HG02870 (cell line): Measurements from ENCODE around the gene CD4.

Experiments
- ATAC-seq: cut with Tn5 transposase; IDR thresholded peaks from one replicate; pipeline ENCODE4 v1.9.1; 2021; ENCODE audit warnings: mild to moderate bottlenecking, moderate library complexity; ENCODE audit not compliant: unreplicated experiment

Gene CD4

DNA sequence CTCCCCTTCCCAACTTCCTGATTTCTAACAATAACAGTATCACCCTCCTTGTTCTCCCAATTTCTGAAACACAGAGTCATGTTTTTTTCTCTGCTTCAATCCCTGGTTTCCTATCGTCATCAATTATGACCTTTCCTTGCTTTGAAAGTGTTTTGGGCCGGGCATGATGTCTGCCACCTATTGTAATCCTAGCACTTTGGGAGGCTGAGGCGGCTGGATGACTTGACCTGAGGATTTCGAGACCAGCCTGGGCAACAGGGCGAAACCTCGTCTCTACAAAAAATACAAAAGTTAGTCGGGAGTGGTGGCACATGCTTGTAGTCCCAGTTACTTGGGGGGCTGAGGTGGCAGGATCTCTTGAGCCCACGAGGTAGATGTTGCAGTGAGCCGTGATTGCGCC, 19.7 kb downstream of the CD4 start:
- no peak for ATAC-seq

DNA sequence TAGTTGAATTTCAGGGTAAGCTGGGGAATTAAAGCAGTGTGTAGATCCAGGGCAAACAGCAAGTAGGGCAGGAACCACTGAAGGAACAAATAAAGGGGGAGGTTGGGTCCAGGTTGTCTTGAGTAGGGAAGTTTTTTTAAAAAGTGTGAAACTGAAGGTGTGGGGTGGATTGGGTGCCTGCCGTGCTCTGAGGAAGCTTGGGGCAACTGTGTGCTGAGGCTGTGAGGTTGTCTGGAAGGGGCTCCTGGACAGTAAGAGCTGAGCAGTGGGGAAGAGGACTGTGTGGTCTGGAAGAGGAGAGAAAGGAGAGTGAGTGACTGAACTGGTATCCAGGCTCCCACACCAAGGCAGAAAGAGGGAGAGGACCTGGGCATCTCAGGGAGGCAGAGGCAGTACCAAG, 21.4 kb downstream of the CD4 start:
- no peak for ATAC-seq

DNA sequence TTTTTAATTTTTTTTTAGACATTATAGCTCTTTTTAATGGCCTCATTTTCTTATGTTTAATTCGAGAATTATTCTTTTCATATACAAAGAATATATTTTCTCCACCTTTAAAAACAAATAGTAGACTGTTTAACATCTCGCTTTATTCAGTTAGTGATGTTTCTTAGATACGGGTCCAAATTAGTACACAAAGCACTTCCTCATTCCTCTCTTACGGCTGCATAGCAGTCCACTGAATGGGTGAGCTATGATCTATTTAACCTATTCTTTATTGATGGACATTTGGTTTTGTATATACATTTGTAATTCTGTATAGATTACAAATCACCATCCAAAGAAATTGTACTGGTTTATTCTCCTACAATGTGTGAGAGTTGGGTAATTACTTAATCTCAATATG, 24.0 kb downstream of the CD4 start:
- ATAC-seq, result no peak

DNA sequence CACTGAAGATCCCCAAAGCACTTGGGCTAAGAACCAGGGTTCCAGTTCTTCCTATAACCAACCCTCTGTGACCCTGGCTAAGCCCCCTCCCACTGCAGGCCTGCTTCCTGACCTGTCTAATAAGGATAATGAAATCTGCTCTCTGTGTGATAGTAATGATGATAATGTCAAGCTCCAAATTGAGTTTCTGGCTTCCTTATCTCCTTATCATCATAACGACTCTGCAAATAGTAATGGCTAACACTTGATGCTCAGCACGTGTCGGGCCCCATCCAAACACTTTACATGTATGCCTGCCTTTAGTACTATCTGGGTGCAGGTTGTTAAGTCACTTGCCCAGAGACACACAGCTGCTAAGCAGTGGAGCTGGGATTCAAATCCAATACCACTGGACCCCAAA, 27.3 kb downstream of the CD4 start:
- no peak for ATAC-seq

DNA sequence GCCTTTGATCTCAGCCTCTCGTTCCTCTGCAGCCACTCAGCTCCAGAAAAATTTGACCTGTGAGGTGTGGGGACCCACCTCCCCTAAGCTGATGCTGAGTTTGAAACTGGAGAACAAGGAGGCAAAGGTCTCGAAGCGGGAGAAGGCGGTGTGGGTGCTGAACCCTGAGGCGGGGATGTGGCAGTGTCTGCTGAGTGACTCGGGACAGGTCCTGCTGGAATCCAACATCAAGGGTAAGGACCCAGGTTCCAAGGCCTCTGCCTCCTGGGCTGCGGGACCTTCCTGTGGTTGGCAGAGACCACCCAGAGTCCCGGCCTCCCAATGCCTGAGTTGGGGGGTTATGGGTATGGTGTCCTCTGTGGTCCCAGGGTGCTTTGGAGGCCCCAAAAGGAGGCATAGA, 27.8 kb downstream of the CD4 start:
- ATAC-seq, result no peak

DNA sequence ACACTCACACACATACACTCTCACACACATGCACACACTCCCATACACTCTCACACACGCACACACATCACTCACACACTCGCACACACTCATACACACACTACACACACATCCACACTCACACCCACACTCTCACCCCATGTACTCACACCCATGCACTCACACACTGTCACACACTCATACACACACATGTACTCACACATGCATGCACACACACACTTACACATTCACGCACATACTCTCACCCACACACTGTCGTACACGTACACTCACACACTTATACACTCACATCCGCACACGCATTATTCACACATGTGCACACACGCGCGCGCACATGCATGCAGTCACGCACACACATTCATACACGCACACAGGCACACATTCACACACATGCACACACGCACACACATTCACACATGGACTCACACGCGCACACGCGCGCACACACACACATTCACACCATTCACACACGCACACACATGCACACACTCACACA, 28.4 kb downstream of the CD4 start:
- ATAC-seq, result no peak

DNA sequence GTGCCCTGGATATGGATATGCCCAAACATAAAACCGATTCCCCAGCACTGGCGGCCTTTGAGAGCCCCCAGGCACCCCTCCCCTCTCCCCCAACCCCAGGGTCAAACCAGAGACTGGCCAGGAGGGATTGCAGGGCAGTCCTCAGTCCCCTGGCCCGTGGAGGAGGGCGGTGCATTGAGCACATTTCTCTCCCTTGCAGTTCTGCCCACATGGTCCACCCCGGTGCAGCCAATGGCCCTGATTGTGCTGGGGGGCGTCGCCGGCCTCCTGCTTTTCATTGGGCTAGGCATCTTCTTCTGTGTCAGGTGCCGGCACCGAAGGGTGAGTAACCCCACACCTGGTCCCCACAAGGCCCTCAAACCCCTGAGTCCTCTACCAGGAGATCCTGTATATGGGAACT, 28.9 kb downstream of the CD4 start:
- no peak for ATAC-seq

DNA sequence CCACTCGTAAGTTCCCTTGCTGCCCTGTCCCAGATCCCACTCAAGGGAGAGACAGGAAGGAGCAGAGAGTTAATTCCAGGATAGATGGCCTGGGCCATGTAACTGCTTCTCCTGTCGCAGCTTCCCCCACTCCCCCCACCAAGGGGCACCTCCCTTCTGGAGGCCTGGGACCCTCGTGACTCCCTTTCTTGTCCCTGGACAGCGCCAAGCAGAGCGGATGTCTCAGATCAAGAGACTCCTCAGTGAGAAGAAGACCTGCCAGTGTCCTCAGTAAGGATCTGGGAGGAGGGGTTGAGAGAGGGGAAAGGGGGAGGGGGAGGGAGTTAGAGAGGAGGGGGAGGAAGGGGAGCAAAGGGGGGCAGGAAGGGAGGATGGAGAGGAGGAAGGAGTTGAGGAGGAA, 29.3 kb downstream of the CD4 start:
- no peak for ATAC-seq

DNA sequence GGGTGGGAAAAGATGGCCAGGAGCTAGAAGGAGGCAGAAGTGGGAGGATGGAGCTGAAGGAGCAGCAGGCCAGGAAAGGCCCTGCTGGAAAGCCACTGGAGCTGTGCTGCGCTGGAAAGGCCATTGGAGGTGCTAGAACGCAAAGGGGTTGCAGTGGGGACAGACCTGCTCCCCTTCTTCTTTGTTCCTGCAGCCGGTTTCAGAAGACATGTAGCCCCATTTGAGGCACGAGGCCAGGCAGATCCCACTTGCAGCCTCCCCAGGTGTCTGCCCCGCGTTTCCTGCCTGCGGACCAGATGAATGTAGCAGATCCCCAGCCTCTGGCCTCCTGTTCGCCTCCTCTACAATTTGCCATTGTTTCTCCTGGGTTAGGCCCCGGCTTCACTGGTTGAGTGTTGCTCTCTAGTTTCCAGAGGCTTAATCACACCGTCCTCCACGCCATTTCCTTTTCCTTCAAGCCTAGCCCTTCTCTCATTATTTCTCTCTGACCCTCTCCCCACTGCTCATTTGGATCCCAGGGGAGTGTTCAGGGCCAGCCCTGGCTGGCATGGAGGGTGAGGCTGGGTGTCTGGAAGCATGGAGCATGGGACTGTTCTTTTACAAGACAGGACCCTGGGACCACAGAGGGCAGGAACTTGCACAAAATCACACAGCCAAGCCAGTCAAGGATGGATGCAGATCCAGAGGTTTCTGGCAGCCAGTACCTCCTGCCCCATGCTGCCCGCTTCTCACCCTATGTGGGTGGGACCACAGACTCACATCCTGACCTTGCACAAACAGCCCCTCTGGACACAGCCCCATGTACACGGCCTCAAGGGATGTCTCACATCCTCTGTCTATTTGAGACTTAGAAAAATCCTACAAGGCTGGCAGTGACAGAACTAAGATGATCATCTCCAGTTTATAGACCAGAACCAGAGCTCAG, 30.0 kb downstream of the CD4 start:
- no peak for ATAC-seq

DNA sequence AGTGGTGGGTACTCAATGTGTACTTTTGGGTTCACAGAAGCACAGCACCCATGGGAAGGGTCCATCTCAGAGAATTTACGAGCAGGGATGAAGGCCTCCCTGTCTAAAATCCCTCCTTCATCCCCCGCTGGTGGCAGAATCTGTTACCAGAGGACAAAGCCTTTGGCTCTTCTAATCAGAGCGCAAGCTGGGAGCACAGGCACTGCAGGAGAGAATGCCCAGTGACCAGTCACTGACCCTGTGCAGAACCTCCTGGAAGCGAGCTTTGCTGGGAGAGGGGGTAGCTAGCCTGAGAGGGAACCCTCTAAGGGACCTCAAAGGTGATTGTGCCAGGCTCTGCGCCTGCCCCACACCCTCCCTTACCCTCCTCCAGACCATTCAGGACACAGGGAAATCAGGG, 30.8 kb downstream of the CD4 start:
- ATAC-seq, result no peak

DNA sequence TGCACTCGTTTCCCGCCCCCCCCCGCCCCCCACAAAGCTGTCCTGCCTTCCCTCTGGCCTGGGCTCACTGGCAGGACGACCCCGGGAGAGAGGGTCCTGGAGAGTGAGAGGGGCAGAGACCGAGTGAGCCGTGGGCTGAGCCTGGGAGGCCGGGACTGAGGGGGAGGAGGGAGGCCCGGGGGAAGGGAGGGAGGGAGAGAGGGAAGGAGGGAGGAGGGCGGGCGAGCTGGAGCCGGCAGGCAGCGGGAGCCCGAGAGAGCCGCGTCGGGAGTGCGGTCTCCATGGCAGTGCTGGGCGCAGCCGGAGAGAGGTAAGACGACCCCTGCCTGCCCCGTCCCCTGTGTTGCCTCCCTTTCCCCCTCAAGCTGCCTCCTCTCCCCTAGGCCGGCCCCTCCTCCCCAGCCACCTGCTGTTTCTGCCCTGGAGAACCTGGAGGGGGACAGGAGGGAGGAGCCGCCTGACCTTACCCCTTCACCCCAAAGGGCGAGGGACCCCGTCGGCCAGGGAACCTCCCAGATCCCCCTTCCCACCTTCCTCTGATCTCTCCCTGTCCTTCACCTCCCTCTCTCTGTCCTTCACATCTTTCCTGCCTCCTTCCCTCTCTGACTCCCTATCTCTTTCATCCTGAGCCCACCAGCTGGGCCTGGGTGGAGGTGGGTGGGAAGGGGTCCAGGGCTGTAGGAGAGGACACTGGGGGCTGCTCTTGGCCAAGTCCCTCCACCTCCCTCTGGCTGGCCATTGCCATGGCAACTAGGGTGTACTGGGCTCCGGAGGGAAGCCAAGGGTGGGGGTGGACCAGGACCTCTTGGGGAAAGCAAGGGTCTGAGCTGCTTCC, 32.5 kb downstream of the CD4 start, which contains the start of gene GPR162:
GPR162 (plus strand) TSS at position 231 of the 835 bp plus-strand sequence. CDS start 2,078 bp downstream, outside the sequence.
- ATAC-seq, result no peak

DNA sequence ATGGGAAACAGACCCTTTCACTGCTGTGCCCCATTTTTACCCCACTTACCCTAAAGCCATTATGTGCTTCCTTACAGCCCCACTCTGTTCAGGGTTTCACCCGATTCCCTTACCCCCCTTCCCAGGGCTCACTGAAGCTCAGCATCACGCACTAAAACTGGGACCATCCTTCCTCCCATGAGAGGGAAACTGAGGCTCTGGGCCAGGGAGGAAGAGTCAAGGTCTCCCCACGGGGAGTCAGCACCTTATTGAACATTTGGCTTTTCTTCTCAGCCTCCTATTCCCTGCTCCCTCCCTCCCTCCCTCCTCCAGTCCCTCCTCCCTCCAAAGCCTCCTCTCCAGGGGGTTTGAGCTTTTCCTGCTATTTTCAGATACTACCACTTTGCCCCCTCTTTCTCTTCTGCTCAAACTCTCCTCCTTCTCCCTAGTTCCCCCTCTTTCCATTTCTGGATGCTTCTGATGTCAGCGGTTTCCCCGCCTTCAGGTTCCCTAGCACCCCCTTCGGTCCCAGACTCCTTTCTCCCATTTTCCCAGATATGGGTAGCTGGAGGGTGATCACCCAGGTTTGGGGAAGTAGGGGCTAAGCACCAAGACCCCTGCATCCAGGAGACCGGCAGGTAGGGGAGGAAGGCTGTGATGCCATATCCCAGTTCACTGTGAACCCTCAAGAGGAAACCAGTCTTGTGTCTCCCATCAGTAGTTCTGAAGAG, 33.3 kb downstream of the CD4 start:
- ATAC-seq, result no peak

DNA sequence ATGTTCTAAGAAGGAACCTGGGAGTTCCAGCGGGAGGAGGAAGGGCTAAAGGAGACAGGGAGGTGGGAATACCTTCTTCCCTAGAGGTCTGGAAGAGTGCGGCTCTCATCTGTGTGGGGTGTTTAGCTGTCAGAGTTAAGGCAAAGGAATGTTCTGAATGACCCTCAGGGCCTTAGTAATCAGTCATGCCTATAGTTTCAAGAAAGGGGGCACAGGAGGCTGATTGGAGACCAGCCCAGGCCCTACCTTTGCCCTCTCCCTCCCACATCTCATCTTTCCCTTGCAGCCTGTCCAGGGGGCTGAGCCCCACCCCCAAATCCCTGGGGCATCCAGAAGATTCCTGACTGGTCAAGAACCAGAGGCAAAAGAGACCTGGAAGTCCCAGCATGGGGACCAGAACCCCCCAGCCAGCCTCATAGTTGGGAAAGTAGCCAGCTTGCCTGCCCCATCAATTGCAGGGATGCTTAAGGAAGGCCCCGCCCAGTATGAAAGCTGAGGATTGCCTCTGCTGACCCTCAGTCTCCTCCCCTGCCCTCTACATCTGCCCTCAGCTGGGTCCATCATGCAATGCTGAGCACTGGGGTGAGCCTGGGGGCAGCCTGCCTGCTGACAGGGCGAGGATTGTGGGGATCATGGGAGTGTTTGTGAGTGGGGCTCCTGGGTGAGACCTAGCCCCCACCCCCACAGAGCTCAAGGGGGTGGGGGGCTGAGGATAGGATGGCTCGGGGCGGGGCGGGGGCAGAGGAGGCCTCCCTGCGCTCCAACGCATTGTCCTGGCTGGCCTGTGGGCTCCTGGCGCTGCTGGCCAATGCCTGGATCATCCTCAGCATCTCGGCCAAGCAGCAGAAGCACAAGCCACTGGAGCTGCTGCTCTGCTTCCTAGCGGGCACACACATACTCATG, 34.1 kb downstream of the CD4 start:
- no peak for ATAC-seq

DNA sequence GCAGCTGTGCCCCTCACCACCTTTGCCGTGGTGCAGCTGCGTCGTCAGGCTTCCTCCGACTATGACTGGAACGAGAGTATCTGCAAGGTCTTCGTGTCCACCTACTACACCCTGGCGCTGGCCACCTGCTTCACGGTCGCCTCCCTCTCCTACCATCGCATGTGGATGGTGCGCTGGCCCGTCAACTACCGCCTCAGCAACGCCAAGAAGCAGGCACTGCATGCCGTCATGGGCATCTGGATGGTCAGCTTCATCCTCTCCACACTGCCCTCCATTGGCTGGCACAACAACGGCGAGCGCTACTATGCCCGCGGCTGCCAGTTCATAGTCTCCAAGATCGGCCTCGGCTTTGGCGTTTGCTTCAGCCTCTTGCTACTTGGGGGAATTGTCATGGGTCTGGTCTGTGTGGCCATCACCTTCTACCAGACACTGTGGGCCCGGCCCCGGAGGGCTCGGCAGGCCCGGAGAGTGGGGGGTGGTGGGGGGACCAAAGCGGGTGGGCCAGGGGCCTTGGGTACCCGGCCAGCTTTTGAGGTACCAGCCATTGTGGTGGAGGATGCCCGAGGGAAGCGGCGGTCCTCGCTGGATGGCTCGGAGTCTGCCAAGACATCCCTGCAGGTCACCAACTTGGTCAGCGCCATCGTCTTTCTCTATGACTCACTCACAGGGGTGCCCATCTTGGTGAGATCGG, 34.9 kb downstream of the CD4 start:
- ATAC-seq, result no peak

DNA sequence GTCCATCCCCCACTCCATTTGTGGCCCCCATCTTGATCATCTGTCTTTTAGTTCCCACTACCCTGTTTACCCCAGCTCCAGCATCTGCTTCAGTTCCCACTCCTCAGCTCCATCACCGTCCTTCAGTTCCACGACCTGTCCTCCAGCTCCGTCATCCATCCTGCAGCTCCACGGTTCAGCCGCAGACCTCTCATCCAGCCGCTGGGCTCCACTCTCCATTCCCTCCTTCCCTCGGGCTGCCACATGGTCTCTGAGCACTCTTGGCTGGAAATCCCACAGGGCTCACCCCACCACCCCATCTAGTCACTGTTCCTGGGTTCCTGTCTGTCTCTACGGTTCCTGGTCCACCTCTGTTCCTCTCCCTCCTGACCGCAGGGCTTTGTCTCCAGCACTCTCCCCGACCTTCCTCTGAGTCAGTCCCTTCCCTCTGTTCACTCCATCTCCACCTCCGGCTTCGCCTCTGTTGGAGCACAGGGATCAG, 35.6 kb downstream of the CD4 start:
- no peak for ATAC-seq

DNA sequence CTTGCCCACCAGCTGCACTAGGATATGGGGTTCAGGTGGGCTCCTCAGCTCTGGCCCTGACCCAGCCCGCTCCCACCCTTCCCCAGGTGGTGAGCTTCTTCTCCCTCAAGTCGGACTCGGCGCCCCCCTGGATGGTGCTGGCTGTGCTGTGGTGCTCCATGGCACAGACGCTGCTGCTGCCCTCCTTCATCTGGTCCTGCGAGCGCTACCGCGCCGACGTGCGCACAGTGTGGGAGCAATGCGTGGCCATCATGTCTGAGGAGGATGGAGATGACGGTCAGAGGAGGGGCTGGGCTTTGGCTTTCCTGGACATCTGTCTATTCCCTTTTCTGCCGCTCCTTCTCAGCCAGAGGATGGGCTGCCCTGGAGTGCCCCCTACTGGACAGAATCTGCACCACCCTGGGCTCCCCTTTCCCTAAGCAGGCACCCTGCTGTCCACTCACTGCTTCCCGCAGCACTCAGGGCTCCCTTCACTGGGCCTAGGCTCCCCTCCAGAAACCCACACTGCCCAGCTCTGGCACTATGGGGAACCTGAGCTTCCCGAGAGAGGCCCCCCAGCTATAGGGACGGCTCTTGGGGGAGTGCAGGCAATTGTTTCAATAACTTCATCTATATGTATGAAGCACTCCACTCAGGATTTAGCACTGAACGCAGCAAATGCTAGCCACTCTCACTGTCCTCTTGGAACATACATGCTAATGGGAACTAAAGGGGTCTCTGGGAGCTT, 36.2 kb downstream of the CD4 start:
- no peak for ATAC-seq

DNA sequence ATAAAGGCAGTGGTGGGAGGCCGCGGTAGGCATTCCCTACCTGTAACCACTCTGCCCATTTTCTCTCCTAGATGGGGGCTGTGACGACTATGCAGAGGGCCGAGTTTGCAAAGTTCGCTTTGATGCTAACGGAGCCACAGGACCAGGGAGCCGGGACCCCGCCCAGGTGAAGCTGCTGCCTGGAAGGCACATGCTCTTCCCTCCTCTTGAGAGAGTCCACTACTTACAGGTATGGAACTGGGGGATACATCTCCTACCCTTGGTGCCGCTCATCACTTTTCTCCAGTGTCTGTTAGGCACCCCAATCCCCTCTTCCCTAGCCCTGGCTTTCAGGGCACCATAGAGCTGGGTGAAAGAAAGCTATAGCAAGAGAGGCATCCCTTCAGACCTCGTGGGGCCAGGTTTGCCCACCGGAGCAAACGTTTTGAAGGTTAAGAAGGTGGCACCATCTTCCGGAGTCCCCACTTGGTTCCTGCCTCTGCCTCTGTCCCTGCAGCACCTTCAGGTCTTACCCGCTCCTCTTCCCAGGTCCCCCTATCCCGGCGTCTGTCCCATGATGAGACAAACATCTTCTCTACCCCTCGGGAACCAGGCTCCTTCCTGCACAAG, 36.9 kb downstream of the CD4 start:
- ATAC-seq, result no peak

DNA sequence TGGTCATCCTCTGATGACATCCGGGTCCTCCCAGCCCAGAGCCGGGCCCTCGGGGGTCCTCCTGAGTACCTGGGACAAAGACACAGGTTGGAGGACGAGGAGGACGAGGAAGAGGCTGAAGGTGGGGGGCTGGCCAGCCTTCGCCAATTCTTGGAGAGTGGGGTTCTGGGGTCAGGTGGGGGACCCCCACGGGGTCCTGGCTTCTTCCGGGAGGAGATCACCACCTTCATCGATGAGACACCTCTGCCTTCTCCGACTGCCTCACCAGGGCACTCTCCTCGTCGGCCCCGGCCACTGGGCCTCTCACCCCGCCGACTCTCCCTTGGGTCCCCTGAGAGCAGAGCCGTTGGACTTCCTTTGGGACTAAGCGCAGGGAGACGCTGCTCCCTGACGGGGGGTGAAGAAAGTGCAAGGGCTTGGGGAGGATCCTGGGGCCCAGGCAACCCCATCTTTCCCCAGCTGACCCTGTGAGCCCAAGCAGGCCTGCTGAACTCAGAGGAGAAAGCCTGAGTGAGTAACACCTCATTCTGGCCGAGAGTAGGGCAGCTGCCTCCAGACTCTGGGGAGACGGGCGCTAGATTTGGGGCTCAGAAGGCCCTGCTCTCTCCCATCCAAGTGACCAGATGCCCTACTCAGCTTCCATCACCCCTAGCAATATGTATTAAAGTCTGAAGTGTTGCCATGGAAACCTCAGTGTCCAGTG, 37.6 kb downstream of the CD4 start:
- no peak for ATAC-seq
